Measurements from ENCODE around the gene MEN1. TPM values are rescaled to one million over a fixed set of nuclear protein-coding genes. Genes with fewer than 3 reads are reported as not detected.

The MEN1 gene
- total and polyA plus RNA-seq, 9 of the 15 experiments (the other 6 are each of a cell fraction or from before 2014, with no cell fraction given): 3.4 to 57.2 (median 19.3) TPM

DNA sequence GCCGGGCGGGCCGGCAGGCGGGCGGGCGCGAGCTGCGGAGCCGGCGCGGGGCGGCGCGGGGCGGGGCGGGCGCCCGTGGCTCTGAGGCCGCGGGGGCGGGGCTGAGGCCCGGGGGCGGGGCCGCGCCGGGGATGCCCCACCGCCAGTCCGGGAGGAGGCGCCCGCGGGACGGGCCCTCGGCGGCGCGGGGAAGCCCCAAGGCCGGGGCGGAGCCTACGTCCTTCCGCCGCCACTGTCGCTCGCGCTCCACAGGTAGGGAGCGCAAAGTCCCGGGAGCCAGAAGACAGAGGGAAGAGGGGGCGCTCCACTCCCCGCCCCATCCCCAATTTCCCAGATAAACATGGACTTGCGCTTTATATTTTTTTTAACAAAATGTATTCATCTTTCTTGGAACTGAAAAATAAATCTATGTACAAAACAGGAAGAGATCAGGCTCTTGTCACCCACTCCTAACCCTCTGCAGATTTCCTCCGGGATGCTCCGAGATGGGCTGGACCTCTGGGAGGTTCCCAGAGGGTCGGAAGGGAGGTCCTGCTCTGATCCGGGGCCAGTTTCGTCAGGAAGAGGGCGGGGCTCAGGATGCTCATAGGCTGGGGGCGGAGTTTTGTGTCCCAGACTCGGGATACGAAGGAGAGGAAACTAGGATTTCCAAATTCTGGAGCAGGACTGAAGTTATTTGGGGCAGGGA, 7.0 kb downstream of the MEN1 start, which contains the start of gene MAP4K2 (continued):
- TF ChIP-seq, protein P1, sequence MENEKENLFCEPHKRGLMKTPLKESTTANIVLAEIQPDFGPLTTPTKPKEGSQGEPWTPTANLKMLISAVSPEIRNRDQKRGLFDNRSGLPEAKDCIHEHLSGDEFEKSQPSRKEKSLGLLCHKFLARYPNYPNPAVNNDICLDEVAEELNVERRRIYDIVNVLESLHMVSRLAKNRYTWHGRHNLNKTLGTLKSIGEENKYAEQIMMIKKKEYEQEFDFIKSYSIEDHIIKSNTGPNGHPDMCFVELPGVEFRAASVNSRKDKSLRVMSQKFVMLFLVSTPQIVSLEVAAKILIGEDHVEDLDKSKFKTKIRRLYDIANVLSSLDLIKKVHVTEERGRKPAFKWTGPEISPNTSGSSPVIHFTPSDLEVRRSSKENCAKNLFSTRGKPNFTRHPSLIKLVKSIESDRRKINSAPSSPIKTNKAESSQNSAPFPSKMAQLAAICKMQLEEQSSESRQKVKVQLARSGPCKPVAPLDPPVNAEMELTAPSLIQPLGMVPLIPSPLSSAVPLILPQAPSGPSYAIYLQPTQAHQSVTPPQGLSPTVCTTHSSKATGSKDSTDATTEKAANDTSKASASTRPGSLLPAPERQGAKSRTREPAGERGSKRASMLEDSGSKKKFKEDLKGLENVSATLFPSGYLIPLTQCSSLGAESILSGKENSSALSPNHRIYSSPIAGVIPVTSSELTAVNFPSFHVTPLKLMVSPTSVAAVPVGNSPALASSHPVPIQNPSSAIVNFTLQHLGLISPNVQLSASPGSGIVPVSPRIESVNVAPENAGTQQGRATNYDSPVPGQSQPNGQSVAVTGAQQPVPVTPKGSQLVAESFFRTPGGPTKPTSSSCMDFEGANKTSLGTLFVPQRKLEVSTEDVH (IDR thresholded peaks at IDR 0.05; ENCODE audit: low read depth, partially characterized antibody): no peak
- TF ChIP-seq RBFOX2 (IDR thresholded peaks at IDR 0.05; ENCODE audit: low read depth, low read length) (peak; percentile 53; the same call in 1 of the 2 replicates), PTTG1 (tag; IDR thresholded peaks at IDR 0.05; ENCODE audit: low read depth) (no peak), DIDO1 (tag; IDR thresholded peaks at IDR 0.05; ENCODE audit: low read depth) (no peak), ETV1 (tag; conservative IDR thresholded peaks at IDR 0.05; ENCODE audit: low read depth) (no peak), U2AF2 (optimal IDR thresholded peaks at IDR 0.05; ENCODE audit: low read depth, low read length) (no peak), PTBP1 (IDR thresholded peaks at IDR 0.05; ENCODE audit: low read depth, low read length) (no peak), MTA2 (IDR thresholded peaks at IDR 0.05; ENCODE audit: low read depth) (no peak), SMAD2 (IDR thresholded peaks at IDR 0.05; ENCODE audit: low read depth, low read length) (no peak), ZSCAN29 (IDR thresholded peaks at IDR 0.05) (no peak), L3MBTL2 (IDR thresholded peaks at IDR 0.05) (0 out of 2 replicates have a peak, but pooled peaks have one; percentile 17), ZNF408 (CRISPR knock-in tag; IDR thresholded peaks at IDR 0.05; ENCODE audit: low read depth) (no peak), PRDM10 (IDR thresholded peaks at IDR 0.05; ENCODE audit: partially characterized antibody) (peak; percentile 64), SMARCA5 (IDR thresholded peaks at IDR 0.05) (0 out of 2 replicates have a peak, but pooled peaks have one; percentile 43), HEY1 (CRISPR knock-in tag; IDR thresholded peaks at IDR 0.05; ENCODE audit: borderline replicate concordance) (no peak), ZNF280B (CRISPR knock-in tag; IDR thresholded peaks at IDR 0.05) (no peak), ZNF583 (CRISPR knock-in tag; IDR thresholded peaks at IDR 0.05) (no peak), ZNF561 (CRISPR knock-in tag; conservative IDR thresholded peaks at IDR 0.05) (no peak), TCF7 (IDR thresholded peaks at IDR 0.05; ENCODE audit: borderline replicate concordance) (no peak), SMAD1 (IDR thresholded peaks at IDR 0.05; ENCODE audit: low read depth, low read length, partially characterized antibody) (no peak), BMI1 (IDR thresholded peaks at IDR 0.05; ENCODE audit: low read length) (no peak), STAT5B (CRISPR knock-in tag; IDR thresholded peaks at IDR 0.05) (no peak)
